ENCODE results near the gene FNDC4.

The FNDC4 gene

GRCh38 chr2:27502142-27502541 is 7.1 kb upstream of the FNDC4 start:
- H3K9me3 ChIP-seq (replicated peaks; ENCODE audit: insufficient read depth, low read length): no peaks in the 10 kb centered on the region
- no peaks in the 10 kb centered on the region for H3K27me3 ChIP-seq (replicated peaks; ENCODE audit: insufficient read depth, low read length)
- H3K4me3 ChIP-seq (ENCODE audit: low read length): no peak overlapping the region
- no peaks in the 10 kb centered on the region for H3F3A ChIP-seq (ENCODE audit: insufficient read depth, low read length)
- H3K9me2 ChIP-seq (replicated peaks; ENCODE audit: insufficient read depth, low read length): no peaks in the 10 kb centered on the region
- no peaks in the 10 kb centered on the region for H3K4me1 ChIP-seq (ENCODE audit: low read length)
- H3K4me2 ChIP-seq (ENCODE audit: low read depth, low read length): no peak overlapping the region
- H3K36me3 ChIP-seq (replicated peaks; ENCODE audit: insufficient read depth, low read length): no peaks in the 10 kb centered on the region
- DNase-seq: no peak
- no peaks in the 10 kb centered on the region for H3K79me2 ChIP-seq (ENCODE audit: low read length)
- H3K27ac ChIP-seq (ENCODE audit: low read length): no peak overlapping the region
- TF ChIP-seq EZH2phosphoT487 (IDR thresholded peaks at IDR 0.05; ENCODE audit: low read length) (no peak), CTCF (IDR thresholded peaks at IDR 0.05; ENCODE audit: low read length) (no peak), EZH2 (optimal IDR thresholded peaks at IDR 0.05; ENCODE audit: low read depth, low read length) (no peak)
- H3K9ac ChIP-seq (ENCODE audit: low read length): no peak overlapping the region
- H4K20me1 ChIP-seq (ENCODE audit: insufficient read depth, low read length): no peaks in the 10 kb centered on the region
- no peak overlapping the region for H2AFZ ChIP-seq (ENCODE audit: low read length)

- no peak for TF ChIP-seq EZH2phosphoT487 (IDR thresholded peaks at IDR 0.05; ENCODE audit: low read length)
- no peak for DNase-seq
- no peaks in the 10 kb centered on the region for H3K9me3 ChIP-seq (replicated peaks; ENCODE audit: insufficient read depth, low read length)
Observed at GRCh38 chr2:27501042-27501441, 6.0 kb upstream of the FNDC4 start.

GRCh38 chr2:27498975-27499374 is 4.0 kb upstream of the FNDC4 start:
- H3K27ac ChIP-seq (ENCODE audit: low read length): no peak overlapping the region
- H4K20me1 ChIP-seq (ENCODE audit: insufficient read depth, low read length): no peaks in the 10 kb centered on the region
- H3K9ac ChIP-seq (ENCODE audit: low read length): no peak overlapping the region
- no peak overlapping the region for H3K4me2 ChIP-seq (ENCODE audit: low read depth, low read length)
- no peaks in the 10 kb centered on the region for H3K9me2 ChIP-seq (replicated peaks; ENCODE audit: insufficient read depth, low read length)
- no peaks in the 10 kb centered on the region for H3K36me3 ChIP-seq (replicated peaks; ENCODE audit: insufficient read depth, low read length)
- H3K4me3 ChIP-seq (ENCODE audit: low read length): no peak overlapping the region
- no peaks in the 10 kb centered on the region for H3K4me1 ChIP-seq (ENCODE audit: low read length)
- no peaks in the 10 kb centered on the region for H3K9me3 ChIP-seq (replicated peaks; ENCODE audit: insufficient read depth, low read length)
- no peaks in the 10 kb centered on the region for H3F3A ChIP-seq (ENCODE audit: insufficient read depth, low read length)
- no peak overlapping the region for H2AFZ ChIP-seq (ENCODE audit: low read length)
- peaks cover 13% of the 10 kb centered on the region for H3K27me3 ChIP-seq (replicated peaks; ENCODE audit: insufficient read depth, low read length)
- TF ChIP-seq CTCF (IDR thresholded peaks at IDR 0.05; ENCODE audit: low read length): no peak
- no peak for TF ChIP-seq EZH2phosphoT487 (IDR thresholded peaks at IDR 0.05; ENCODE audit: low read length)
- TF ChIP-seq EZH2 (optimal IDR thresholded peaks at IDR 0.05; ENCODE audit: low read depth, low read length): no peak
- H3K79me2 ChIP-seq (ENCODE audit: low read length): no peaks in the 10 kb centered on the region
- DNase-seq: no peak

More at GRCh38 chr2:27501042-27501441, 6.0 kb upstream of the FNDC4 start:
- Histone ChIP-seq H3F3A (ENCODE audit: insufficient read depth, low read length) (no peaks in the 10 kb centered on the region), H3K36me3 (replicated peaks; ENCODE audit: insufficient read depth, low read length) (no peaks in the 10 kb centered on the region), H3K27ac (ENCODE audit: low read length) (no peak overlapping the region), H3K4me3 (ENCODE audit: low read length) (no peak overlapping the region), H3K4me2 (ENCODE audit: low read depth, low read length) (no peak overlapping the region), H3K79me2 (ENCODE audit: low read length) (no peaks in the 10 kb centered on the region), H3K4me1 (ENCODE audit: low read length) (no peaks in the 10 kb centered on the region), H3K9me2 (replicated peaks; ENCODE audit: insufficient read depth, low read length) (no peaks in the 10 kb centered on the region), H3K27me3 (replicated peaks; ENCODE audit: insufficient read depth, low read length) (0 out of 2 replicates have a peak, but pooled peaks cover under 1% of the 10 kb centered on the region), H3K9ac (ENCODE audit: low read length) (no peak overlapping the region), H4K20me1 (ENCODE audit: insufficient read depth, low read length) (no peaks in the 10 kb centered on the region), H2AFZ (ENCODE audit: low read length) (no peak overlapping the region)

GRCh38 chr2:27497288-27497627 is 2.3 kb upstream of the FNDC4 start:
- H3K4me3 ChIP-seq (ENCODE audit: low read length): no peak overlapping the region
- H3K79me2 ChIP-seq (ENCODE audit: low read length): no peaks in the 10 kb centered on the region
- H3K4me2 ChIP-seq (ENCODE audit: low read depth, low read length): no peak overlapping the region
- H3K36me3 ChIP-seq (replicated peaks; ENCODE audit: insufficient read depth, low read length): no peaks in the 10 kb centered on the region
- H3K27me3 ChIP-seq (replicated peaks; ENCODE audit: insufficient read depth, low read length): peaks cover 13% of the 10 kb centered on the region
- no peaks in the 10 kb centered on the region for H3F3A ChIP-seq (ENCODE audit: insufficient read depth, low read length)
- H3K9me2 ChIP-seq (replicated peaks; ENCODE audit: insufficient read depth, low read length): no peaks in the 10 kb centered on the region
- DNase-seq: no peak
- H3K9ac ChIP-seq (ENCODE audit: low read length): no peak overlapping the region
- H4K20me1 ChIP-seq (ENCODE audit: insufficient read depth, low read length): no peaks in the 10 kb centered on the region
- H3K9me3 ChIP-seq (replicated peaks; ENCODE audit: insufficient read depth, low read length): no peaks in the 10 kb centered on the region
- H3K27ac ChIP-seq (ENCODE audit: low read length): no peak overlapping the region
- H2AFZ ChIP-seq (ENCODE audit: low read length): no peak overlapping the region
- no peaks in the 10 kb centered on the region for H3K4me1 ChIP-seq (ENCODE audit: low read length)
- TF ChIP-seq CTCF (IDR thresholded peaks at IDR 0.05; ENCODE audit: low read length) (no peak), EZH2 (optimal IDR thresholded peaks at IDR 0.05; ENCODE audit: low read depth, low read length) (no peak), EZH2phosphoT487 (IDR thresholded peaks at IDR 0.05; ENCODE audit: low read length) (no peak)

Data from MM.1S (cell line).